HUES6 (cell line): ENCODE data around the gene STARD7.

Source experiments
- H3K27ac ChIP-seq: 2 replicates; pipeline ENCODE4 v1.7.0; 2013; ENCODE audit warnings: low read depth, mild to moderate bottlenecking, low read length, inconsistent platforms
- H3K27me3 ChIP-seq: 2 replicates; pipeline ENCODE4 v1.6.1; 2013; ENCODE audit warnings: low read length; ENCODE audit not compliant: control insufficient read depth, insufficient read depth
- H3K36me3 ChIP-seq: 2 replicates; pipeline ENCODE4 v1.6.1; 2013; ENCODE audit warnings: low read length; ENCODE audit not compliant: control insufficient read depth, insufficient read depth
- H3K4me1 ChIP-seq: 2 replicates; pipeline ENCODE4 v1.6.1; 2013; ENCODE audit warnings: low read length; ENCODE audit not compliant: control insufficient read depth, insufficient read depth
- H3K4me3 ChIP-seq: 2 replicates; pipeline ENCODE4 v1.5.1; 2013; ENCODE audit warnings: low read depth, low read length
- H3K9ac ChIP-seq: one replicate; pipeline ENCODE4 v1.6.1; 2013; ENCODE audit warnings: mild to moderate bottlenecking, low read length
- H3K9me3 ChIP-seq: 2 replicates; pipeline ENCODE4 v1.6.1; 2013; ENCODE audit warnings: low read depth, low read length; ENCODE audit not compliant: control insufficient read depth, insufficient read depth

Gene STARD7

DNA sequence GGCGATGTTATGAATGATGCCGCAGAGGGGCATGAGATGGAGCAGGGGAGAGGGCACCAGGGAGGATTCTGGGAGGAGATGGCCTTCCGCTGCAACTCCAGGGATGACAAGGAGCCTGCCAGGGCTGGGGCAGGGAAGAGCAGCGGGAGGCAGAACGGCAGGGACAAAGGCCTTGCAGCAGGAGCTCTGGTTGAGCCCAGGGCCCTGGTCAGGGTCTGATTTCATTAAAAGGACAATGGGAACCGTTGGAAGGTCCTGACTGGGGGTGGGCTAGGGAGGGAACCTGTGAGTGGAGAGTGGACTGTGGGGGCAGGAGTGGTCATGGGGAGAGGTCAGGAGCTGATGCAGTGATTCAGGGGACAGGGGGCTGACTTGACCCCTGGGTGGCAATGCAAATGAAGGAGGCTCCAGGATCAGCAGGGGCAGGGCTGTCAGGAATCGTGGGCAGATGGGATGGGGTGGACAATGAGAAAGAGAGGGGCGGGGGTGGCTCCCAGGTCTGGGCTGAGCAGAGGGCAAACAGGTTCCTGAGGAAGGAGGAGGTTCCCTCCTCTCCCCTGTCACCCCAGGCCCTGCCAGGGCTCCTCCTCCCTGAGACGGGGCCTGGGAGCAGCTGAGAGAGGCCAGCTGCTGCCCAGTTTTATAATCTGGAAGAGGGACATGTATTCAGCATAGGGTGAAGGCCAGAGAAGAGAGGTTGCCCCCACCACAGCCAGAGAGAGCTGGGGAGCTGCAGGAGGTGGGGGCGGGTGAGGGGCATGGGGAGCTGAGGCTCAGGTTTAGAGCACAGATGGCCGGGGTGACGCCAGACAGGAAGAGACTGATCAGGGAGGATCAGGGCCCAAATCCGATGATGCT lies 56.1 kb downstream of the STARD7 start:
- H3K27me3 ChIP-seq = no peaks in the 10 kb centered on the region
- peaks cover 23% of the 10 kb centered on the region for H3K4me1 ChIP-seq
- no peaks in the 10 kb centered on the region for H3K9me3 ChIP-seq
- no peak overlapping the region for H3K9ac ChIP-seq
- no peak overlapping the region for H3K27ac ChIP-seq
- no peaks in the 10 kb centered on the region for H3K36me3 ChIP-seq
- H3K4me3 ChIP-seq = no peak overlapping the region

GRCh38 chr2:96151595-96152303 lies 56.9 kb downstream of the STARD7 start:
- no peaks in the 10 kb centered on the region for H3K9me3 ChIP-seq
- no peaks in the 10 kb centered on the region for H3K36me3 ChIP-seq
- no peak overlapping the region for H3K4me3 ChIP-seq
- H3K27me3 ChIP-seq = peaks cover 7% of the 10 kb centered on the region
- no peak overlapping the region for H3K9ac ChIP-seq
- no peak overlapping the region for H3K27ac ChIP-seq
- H3K4me1 ChIP-seq = peaks cover 28% of the 10 kb centered on the region

DNA sequence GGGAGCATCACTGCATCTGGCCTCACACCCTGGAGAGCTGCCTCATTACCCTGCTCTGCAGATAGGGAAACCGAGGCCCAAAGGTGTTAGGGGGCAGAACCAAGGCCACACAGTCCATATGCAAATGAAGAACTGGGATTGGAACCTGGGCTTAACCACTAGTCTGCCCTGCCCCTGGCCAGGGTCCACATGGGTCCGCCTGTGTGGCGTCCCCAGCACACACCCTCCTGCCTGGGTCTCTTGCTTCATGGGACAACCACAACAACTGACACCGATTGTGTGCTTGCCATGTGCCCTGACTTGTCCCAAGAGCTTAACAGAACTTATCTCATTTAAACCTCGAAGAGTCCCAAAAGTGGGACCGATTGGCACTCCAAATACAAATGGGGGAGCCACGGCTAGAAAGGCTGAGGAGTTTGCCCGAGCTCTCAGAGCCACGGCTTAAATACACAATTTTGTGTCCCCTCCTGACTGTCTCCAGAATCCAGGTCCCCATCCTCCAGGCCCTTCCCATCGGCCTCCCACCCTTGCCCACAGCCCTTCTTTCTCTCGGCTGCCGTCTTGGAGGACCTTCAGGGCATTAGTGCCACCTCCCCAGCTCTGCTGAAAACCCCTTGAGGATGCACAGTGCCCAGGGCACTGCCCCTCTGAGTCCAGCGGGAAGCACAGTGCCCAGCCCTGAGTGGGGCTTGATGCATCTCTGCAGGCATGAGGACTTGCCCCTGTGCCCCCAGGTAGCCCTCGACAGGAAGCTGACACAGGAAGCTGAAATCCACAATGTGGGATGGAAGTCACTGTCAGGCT lies 57.6 kb downstream of the STARD7 start:
- H3K4me3 ChIP-seq = no peak overlapping the region
- no peak overlapping the region for H3K27ac ChIP-seq
- H3K9me3 ChIP-seq = no peaks in the 10 kb centered on the region
- H3K4me1 ChIP-seq = peaks cover 36% of the 10 kb centered on the region
- no peaks in the 10 kb centered on the region for H3K36me3 ChIP-seq
- H3K9ac ChIP-seq = no peak overlapping the region
- H3K27me3 ChIP-seq = peaks cover 14% of the 10 kb centered on the region

DNA sequence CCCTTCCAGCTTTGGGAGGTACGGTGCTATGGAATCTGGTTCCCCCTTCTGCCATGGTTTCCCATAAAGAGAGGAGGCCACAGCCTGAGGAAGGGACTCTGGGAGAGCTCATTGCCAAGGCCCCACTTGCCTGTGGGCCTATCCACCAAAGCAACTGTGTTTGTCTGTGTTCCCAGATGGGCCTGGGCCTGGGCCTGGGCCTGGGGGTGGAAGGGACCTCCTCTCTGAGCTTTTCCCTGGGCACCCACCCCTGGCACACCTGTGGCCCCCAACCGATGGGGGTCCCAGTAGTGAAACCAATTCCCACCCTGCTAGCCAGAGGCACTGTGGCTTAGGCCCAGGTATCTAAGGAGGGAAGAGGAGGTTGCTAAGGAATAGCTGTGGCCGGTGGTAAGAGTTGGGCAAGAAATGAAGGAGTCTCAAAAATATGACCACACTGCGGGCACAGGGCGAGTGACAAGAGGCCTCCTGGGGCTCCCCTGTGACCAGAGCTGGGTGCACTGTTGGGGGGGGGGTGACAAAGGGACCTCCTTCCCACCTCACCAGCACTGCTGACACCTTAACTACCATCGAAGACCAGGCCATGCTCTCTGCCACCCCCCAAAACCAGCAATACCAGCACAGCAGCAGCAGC lies 58.5 kb downstream of the STARD7 start:
- peaks cover 41% of the 10 kb centered on the region for H3K4me1 ChIP-seq
- H3K9me3 ChIP-seq = no peaks in the 10 kb centered on the region
- H3K27ac ChIP-seq = no peak overlapping the region

DNA sequence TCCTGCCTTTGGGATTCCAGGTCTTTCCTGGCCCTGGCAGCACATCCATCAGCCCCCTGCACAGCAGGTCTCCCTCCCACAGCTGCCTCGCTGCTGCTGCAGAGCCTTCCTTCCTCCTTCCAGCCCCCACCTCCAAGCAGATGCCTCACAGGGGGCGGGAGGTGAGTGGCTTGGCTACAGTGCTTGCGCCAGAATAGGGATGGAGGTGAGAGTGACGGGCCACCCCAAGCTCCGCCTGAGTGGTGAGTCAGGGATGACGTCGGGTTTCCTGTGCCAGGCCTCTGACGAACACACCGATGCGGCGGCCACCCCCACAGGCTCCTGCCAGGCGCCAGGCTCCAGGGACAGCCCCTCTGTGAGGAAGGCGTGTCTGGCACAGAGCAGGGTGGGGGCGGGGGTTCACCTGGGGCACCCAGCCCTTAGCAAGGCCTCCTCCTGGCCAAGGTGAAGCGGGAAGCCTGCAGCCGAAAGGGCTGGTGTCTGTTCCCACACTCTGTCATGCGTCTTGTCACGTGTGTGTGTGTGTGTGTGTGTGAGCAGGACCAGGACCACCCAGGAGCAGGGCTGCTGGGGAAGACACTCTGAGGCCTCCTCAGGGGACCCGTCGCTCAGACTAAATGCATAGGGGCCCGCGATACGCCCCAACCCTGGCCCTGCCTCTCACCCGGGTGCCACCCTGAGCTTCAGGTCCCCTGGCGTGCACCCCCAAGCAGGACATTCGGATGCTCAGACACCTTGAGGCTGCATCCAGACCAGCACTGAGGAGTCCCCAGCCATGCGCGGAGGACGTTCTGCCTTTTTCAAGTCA lies 60.0 kb downstream of the STARD7 start:
- Histone ChIP-seq H3K27me3 (peaks cover 38% of the 10 kb centered on the region), H3K36me3 (no peaks in the 10 kb centered on the region), H3K4me3 (no peak overlapping the region), H3K4me1 (peaks cover 45% of the 10 kb centered on the region), H3K27ac (no peak overlapping the region), H3K9me3 (no peaks in the 10 kb centered on the region), H3K9ac (no peak overlapping the region)

More for the DNA sequence above, 58.5 kb downstream of the STARD7 start:
- H3K9ac ChIP-seq = no peak overlapping the region
- H3K36me3 ChIP-seq = no peaks in the 10 kb centered on the region
- H3K27me3 ChIP-seq = peaks cover 23% of the 10 kb centered on the region
- H3K4me3 ChIP-seq = no peak overlapping the region

- H3K4me3 ChIP-seq = no peak overlapping the region
- H3K4me1 ChIP-seq = peaks cover 45% of the 10 kb centered on the region
- no peak overlapping the region for H3K9ac ChIP-seq
- H3K27ac ChIP-seq = no peak overlapping the region
- no peaks in the 10 kb centered on the region for H3K36me3 ChIP-seq
- H3K9me3 ChIP-seq = no peaks in the 10 kb centered on the region
- H3K27me3 ChIP-seq = peaks cover 39% of the 10 kb centered on the region
These were observed 60.9 kb downstream of the STARD7 start for GRCh38 chr2:96147593-96148201.

GRCh38 chr2:96146881-96147592 lies 61.6 kb downstream of the STARD7 start:
- Histone ChIP-seq H3K27me3 (peaks cover 39% of the 10 kb centered on the region), H3K4me3 (no peak overlapping the region), H3K9ac (no peak overlapping the region), H3K36me3 (no peaks in the 10 kb centered on the region), H3K9me3 (no peaks in the 10 kb centered on the region), H3K27ac (no peak overlapping the region), H3K4me1 (peaks cover 40% of the 10 kb centered on the region)

DNA sequence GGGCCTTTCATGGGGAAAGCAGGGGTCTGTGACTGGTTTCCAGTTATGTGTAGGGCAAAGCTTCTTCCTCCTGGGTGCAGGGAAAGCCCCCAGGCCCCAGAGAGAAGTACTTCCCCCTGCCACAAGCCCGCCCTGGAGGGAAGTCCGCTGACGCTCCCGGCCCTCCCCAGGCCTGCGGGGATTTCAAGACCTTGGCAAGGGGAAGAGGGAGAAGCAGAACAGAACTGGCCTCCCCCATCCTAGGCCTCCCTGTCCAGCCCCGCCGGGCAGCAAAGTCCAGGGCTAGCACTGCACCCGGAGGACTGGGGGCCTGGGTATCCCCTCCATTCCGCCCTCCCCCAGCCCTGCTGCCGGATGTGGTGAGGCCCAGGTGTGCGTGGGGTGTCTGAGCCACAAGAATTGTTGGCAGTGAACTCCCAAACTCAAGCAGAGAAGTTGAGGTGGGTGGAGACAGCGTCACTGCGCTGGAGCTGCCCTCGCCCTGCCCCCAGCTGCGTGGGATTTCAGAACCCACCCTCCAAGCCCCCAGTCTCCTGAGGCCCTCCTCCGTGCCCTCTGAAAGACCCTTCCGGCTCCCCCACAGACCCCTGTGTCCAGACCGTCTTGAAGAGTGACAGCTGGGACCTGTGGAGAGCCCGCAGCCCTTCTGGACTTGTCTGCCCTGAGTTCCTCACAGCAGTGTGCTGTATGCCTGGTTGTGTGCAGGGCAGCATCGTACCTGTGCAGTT lies 62.3 kb downstream of the STARD7 start:
- Histone ChIP-seq H3K4me3 (no peak overlapping the region), H3K27me3 (peaks cover 39% of the 10 kb centered on the region), H3K9ac (no peak overlapping the region), H3K36me3 (no peaks in the 10 kb centered on the region), H3K4me1 (peaks cover 39% of the 10 kb centered on the region), H3K27ac (no peak overlapping the region), H3K9me3 (no peaks in the 10 kb centered on the region)

DNA sequence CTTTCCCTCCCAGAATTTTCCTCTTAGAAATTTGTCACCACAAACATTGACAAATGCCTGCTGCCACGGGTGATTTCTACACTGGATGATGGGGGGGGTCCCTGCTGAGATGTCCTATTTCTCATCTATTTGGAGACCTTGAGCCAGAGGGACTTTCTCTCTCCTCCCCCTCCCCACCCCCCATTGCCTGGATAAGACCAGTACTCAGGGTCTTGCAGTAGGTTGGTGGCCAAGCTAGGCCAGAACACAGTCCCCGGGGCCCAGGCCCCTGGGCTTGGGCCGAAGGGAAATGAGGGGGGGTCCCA lies 62.8 kb downstream of the STARD7 start:
- Histone ChIP-seq H3K9ac (no peak overlapping the region), H3K27ac (no peak overlapping the region), H3K4me1 (peaks cover 39% of the 10 kb centered on the region), H3K27me3 (peaks cover 39% of the 10 kb centered on the region), H3K9me3 (no peaks in the 10 kb centered on the region), H3K36me3 (no peaks in the 10 kb centered on the region), H3K4me3 (peak overlapping the region; percentile 52; the same call in 1 of the 2 replicates)
